LoVo (cell line): ENCODE measurements around the gene TEX54.
"Not testable (repeated sequence)": the region's sequence is repeated elsewhere in the genome, so short reads cannot be mapped to it uniquely, and the experiment has no call there.

ENCODE experiments used
- DNase-seq: peaks from one replicate; pipeline ENCODE4 v3.0.0-alpha.2; 2016; ENCODE audit warnings: low spot score

The TEX54 gene

GRCh38 chr11:62831520-62832335, 913 bp downstream of the TEX54 start, which contains the start of gene STX5:
TSS of gene STX5 (minus strand) at chr11:62832051. CDS start at chr11:62831243, 808 bp downstream.
- peak; percentile 99 for DNase-seq

- no peak for DNase-seq
Observed at GRCh38 chr11:62830904-62831519, 1.6 kb downstream of the TEX54 start.

- DNase-seq: not testable (repeated sequence)
Observed at GRCh38 chr11:62828130-62828529, 4.5 kb downstream of the TEX54 start.

- DNase-seq: no peak
Observed at GRCh38 chr11:62823677-62824076, 9.0 kb downstream of the TEX54 start.

- DNase-seq: no peak
Observed at GRCh38 chr11:62817129-62817528, 15.5 kb downstream of the TEX54 start.

GRCh38 chr11:62816557-62816956, 16.1 kb downstream of the TEX54 start:
- DNase-seq: no peak

- DNase-seq: no peak
Observed at GRCh38 chr11:62811659-62812058, 21.0 kb downstream of the TEX54 start.

- DNase-seq: no peak
Observed at GRCh38 chr11:62810748-62811147, 21.9 kb downstream of the TEX54 start.

GRCh38 chr11:62806611-62807121, 26.0 kb downstream of the TEX54 start:
- DNase-seq: no peak

GRCh38 chr11:62805961-62806441, 26.6 kb downstream of the TEX54 start:
- no peak for DNase-seq

- peak; percentile 99 for DNase-seq
Observed at GRCh38 chr11:62805076-62805892, 27.4 kb downstream of the TEX54 start, which contains the start of gene NXF1. TSS of gene NXF1 (minus strand) at chr11:62805440. CDS start at chr11:62805356, 84 bp downstream.

GRCh38 chr11:62804310-62805075, 28.1 kb downstream of the TEX54 start:
- DNase-seq: no peak

- no peak for DNase-seq
Observed at GRCh38 chr11:62801071-62801470, 31.6 kb downstream of the TEX54 start.

- DNase-seq: no peak
Observed at GRCh38 chr11:62799486-62799885, 33.2 kb downstream of the TEX54 start.

- no peak for DNase-seq
Observed at GRCh38 chr11:62796281-62796680, 36.4 kb downstream of the TEX54 start.

GRCh38 chr11:62794201-62794775, 38.4 kb downstream of the TEX54 start:
- DNase-seq: no peak

GRCh38 chr11:62792202-62792575, 40.5 kb downstream of the TEX54 start:
- no peak for DNase-seq

GRCh38 chr11:62791501-62792201, 41.0 kb downstream of the TEX54 start, which contains the start of gene TMEM223:
TSS of gene TMEM223 (minus strand) at chr11:62792006. CDS start at chr11:62791994, 12 bp downstream.
- DNase-seq: peak; percentile 87

- DNase-seq: no peak
Observed at GRCh38 chr11:62789576-62789975, 43.1 kb downstream of the TEX54 start.

- no peak for DNase-seq
Observed at GRCh38 chr11:62788991-62789390, 43.6 kb downstream of the TEX54 start.
